Nephron (organoid): ENCODE results near the gene ARPIN.
"Not testable (repeated sequence)": the region's sequence is repeated elsewhere in the genome, so short reads cannot be mapped to it uniquely, and the experiment has no call there.

Source experiments
- H3K27ac Mint-ChIP-seq, 3 experiments: 2 replicates each; pipeline ENCODE4 v1.8.0; 2020; ENCODE audit warnings: mixed read lengths in 3 of 3, mild to moderate bottlenecking in 2 of 3, moderate library complexity in 1 of 3
- H3K27me3 Mint-ChIP-seq: 2 replicates; pipeline ENCODE4 v1.8.0; 2021; ENCODE audit warnings: low read depth, mild to moderate bottlenecking, moderate library complexity, mixed read lengths
- H3K36me3 Mint-ChIP-seq: 2 replicates; pipeline ENCODE4 v1.8.0; 2020; ENCODE audit warnings: low read depth, mixed read lengths
- H3K4me1 Mint-ChIP-seq: 2 replicates; pipeline ENCODE4 v1.8.0; 2020; ENCODE audit warnings: mixed read lengths
- H3K4me3 Mint-ChIP-seq, 3 experiments: 2 replicates each; pipeline ENCODE4 v1.8.0; 2020; ENCODE audit warnings: mild to moderate bottlenecking in 3 of 3, mixed read lengths in 3 of 3, moderate library complexity in 2 of 3
- H3K9me3 Mint-ChIP-seq: 2 replicates; pipeline ENCODE4 v1.8.0; 2020; ENCODE audit warnings: mixed read lengths
- TF ChIP-seq, protein P1 (sequence below), 3 experiments: fragments of 200-600 bp; sonication (generic); IDR thresholded peaks; one replicate each; pipeline ENCODE4 v1.5.0; 2021; ENCODE audit warnings: antibody characterized with exemption in 3 of 3; ENCODE audit not compliant: unreplicated experiment in 3 of 3

Gene ARPIN

DNA sequence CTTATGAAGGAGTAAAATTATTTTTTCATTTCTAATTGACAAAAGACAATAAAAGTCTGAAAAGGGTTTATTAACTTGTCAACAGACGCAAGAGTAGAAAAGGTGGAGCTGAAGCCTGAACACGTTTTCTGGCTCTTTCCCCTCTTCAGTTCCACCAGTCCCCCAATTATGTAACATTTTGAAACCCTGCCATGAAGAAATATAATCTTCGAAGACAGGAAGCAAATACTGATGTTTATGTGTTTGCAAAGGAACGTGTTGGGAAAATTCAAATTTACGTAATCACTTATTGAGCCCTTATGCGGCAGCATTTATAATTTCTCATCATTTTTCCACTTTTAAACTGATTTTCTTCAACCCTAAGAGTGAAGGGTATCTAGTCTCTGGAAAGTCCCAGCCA, 19.7 kb downstream of the ARPIN start:
- Mint-ChIP-seq H3K4me1 (peaks cover 26% of the 10 kb centered on the region), H3K27me3 (no peaks in the 10 kb centered on the region), H3K4me3 (peak overlapping the region; percentile 94 to 99 (median 96)), H3K9me3 (no peaks in the 10 kb centered on the region), H3K36me3 (peaks cover 12% of the 10 kb centered on the region), H3K27ac (peak overlapping the region in 2 of 3 experiments; percentile 93 to 97)
- TF ChIP-seq, protein P1, sequence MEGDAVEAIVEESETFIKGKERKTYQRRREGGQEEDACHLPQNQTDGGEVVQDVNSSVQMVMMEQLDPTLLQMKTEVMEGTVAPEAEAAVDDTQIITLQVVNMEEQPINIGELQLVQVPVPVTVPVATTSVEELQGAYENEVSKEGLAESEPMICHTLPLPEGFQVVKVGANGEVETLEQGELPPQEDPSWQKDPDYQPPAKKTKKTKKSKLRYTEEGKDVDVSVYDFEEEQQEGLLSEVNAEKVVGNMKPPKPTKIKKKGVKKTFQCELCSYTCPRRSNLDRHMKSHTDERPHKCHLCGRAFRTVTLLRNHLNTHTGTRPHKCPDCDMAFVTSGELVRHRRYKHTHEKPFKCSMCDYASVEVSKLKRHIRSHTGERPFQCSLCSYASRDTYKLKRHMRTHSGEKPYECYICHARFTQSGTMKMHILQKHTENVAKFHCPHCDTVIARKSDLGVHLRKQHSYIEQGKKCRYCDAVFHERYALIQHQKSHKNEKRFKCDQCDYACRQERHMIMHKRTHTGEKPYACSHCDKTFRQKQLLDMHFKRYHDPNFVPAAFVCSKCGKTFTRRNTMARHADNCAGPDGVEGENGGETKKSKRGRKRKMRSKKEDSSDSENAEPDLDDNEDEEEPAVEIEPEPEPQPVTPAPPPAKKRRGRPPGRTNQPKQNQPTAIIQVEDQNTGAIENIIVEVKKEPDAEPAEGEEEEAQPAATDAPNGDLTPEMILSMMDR (IDR thresholded peaks at IDR 0.05; ENCODE audit: unreplicated experiment in 3 of 3) = no peak

DNA sequence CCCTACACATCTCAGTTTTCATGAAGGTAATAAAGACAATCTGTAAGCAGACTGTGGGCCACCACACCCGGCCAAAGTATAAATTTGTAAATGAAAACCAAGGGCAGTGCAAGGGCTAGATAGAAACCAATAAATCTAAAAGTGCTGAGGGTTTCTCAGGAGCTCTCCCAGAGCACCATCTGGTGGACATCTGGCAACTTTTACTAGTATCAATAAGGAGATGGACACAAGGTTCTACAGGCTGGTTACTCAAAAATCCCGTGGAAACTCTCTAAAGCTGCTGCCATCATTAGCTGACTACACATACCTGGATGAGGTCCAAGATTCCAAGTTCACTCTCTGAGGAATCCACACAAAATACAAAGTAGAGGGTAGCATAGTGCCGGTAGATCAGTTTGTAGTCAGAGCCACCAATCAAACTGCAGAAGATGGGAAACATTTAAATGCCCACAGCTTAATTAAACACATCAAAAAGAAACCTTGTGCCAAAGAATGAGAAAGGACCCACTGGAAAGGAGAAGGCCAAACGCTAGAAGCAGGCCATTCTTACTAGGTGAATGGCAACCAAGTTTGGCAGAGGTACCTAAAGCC, 24.4 kb downstream of the ARPIN start:
- TF ChIP-seq, protein P1 (IDR thresholded peaks at IDR 0.05; ENCODE audit: unreplicated experiment in 3 of 3) = peak; percentile 44 to 45 (median 45)
- Mint-ChIP-seq H3K36me3 (peaks cover 31% of the 10 kb centered on the region), H3K4me1 (peaks cover 15% of the 10 kb centered on the region), H3K4me3 (peak overlapping the region in 1 of 3 experiments; percentile 35), H3K9me3 (no peaks in the 10 kb centered on the region), H3K27me3 (no peaks in the 10 kb centered on the region), H3K27ac (no peak overlapping the region)

DNA sequence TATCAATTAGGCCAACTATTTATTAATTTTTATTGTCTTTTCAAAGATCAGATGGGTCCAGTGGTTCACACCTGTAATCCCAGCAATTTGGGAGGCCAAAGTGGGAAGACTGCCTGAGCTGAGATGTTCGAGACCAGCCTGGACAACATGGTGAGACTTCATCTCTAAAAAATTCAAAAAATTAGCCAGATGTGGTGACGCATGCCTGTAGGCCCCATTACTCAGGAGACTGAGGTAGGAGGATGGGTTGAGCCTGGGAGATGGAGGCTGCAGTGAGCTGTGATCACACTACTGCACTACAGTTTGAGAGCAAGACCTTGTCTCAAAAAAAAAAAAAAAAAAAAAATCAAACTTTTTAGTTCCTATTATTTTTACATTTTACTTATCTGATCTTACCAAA, 27.1 kb downstream of the ARPIN start:
- Mint-ChIP-seq H3K4me3 (no peak overlapping the region), H3K36me3 (peaks cover 45% of the 10 kb centered on the region), H3K27me3 (no peaks in the 10 kb centered on the region), H3K27ac (no peak overlapping the region), H3K9me3 (no peaks in the 10 kb centered on the region), H3K4me1 (peaks cover 4% of the 10 kb centered on the region)
- TF ChIP-seq, protein P1 (IDR thresholded peaks at IDR 0.05; ENCODE audit: unreplicated experiment in 3 of 3) = no peak

DNA sequence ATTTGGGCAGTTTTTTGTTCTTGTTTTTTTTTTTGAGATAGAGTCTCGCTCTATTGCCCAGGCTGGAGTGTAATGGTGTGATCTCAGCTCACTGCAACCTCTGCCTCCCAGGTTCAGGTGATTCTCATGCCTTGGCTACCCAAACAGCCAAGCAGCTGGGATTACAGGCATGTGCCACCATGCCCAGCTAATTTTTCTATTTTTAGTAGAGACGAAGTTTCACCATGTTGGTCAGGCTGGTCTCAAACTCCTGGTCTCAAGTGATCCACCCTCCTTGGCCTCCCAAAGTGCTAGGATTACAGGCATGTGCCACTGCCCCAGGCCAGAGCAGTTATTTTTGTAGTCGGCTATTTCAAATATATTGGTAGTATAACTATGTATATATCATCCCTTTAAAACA, 27.6 kb downstream of the ARPIN start:
- H3K27ac Mint-ChIP-seq, H3K4me3 Mint-ChIP-seq, H3K9me3 Mint-ChIP-seq, H3K4me1 Mint-ChIP-seq, H3K27me3 Mint-ChIP-seq: not testable (repeated sequence)
- H3K36me3 Mint-ChIP-seq = peaks cover 45% of the 10 kb centered on the region

DNA sequence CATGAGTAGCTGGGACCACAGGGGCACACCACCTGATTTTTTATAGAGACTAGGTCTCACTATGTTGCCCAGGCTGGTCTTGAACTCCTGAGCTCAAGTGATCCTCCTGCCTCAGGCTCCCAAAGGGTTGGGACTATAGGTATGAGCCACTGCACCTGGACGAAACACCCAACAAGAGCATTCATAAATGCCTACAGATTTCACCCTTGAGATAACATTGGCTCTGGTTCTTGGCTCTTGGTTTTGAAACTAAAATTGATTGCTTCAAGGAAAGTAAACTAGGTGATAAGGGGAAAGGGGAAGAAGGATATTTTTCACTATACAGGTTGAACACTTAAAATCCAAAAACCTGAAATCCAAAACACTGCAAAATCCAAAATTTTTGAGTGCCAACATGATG, 29.2 kb downstream of the ARPIN start:
- H3K27me3 Mint-ChIP-seq = no peaks in the 10 kb centered on the region
- peaks cover 38% of the 10 kb centered on the region for H3K36me3 Mint-ChIP-seq
- H3K27ac Mint-ChIP-seq = no peak overlapping the region
- no peak overlapping the region for H3K4me3 Mint-ChIP-seq
- TF ChIP-seq, protein P1 (IDR thresholded peaks at IDR 0.05; ENCODE audit: unreplicated experiment in 3 of 3) = no peak
- H3K9me3 Mint-ChIP-seq = no peaks in the 10 kb centered on the region
- H3K4me1 Mint-ChIP-seq = peaks cover 4% of the 10 kb centered on the region

DNA sequence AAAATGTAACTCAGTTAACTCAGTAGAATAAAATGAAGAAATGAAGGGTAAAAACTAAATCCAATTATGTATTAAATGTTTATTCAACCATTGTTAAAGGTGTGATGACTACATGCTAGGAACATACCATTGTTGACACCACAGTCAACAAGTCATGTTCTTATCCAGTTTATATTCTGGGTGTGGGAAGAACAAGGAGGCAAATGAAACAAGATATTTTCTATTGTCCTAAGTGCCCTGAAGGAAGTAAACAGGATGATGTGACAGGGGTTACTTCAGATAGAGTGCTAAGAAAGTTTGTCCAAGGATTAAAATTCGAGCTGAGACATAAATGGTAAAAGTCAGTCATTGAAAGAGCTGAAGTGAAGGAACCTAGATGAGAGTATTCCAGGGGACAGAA, 32.0 kb downstream of the ARPIN start:
- Mint-ChIP-seq H3K36me3 (peaks cover 39% of the 10 kb centered on the region), H3K27me3 (no peaks in the 10 kb centered on the region), H3K9me3 (no peaks in the 10 kb centered on the region), H3K27ac (no peak overlapping the region), H3K4me1 (no peaks in the 10 kb centered on the region), H3K4me3 (no peak overlapping the region)
- TF ChIP-seq, protein P1 (IDR thresholded peaks at IDR 0.05; ENCODE audit: unreplicated experiment in 3 of 3) = no peak
